Activated T-cell treated with anti-CD3 and anti-CD28 coated beads for 1 hour (primary cell): ENCODE results near the gene TACC2.
A peak's percentile ranks its signal among the peaks of the same experiment; 100 is the strongest.

Experiments used
- DNase-seq: peaks from one replicate; pipeline ENCODE4 v3.0.0-alpha.2; 2020; ENCODE audit warnings: low read depth

TACC2 gene

DNA sequence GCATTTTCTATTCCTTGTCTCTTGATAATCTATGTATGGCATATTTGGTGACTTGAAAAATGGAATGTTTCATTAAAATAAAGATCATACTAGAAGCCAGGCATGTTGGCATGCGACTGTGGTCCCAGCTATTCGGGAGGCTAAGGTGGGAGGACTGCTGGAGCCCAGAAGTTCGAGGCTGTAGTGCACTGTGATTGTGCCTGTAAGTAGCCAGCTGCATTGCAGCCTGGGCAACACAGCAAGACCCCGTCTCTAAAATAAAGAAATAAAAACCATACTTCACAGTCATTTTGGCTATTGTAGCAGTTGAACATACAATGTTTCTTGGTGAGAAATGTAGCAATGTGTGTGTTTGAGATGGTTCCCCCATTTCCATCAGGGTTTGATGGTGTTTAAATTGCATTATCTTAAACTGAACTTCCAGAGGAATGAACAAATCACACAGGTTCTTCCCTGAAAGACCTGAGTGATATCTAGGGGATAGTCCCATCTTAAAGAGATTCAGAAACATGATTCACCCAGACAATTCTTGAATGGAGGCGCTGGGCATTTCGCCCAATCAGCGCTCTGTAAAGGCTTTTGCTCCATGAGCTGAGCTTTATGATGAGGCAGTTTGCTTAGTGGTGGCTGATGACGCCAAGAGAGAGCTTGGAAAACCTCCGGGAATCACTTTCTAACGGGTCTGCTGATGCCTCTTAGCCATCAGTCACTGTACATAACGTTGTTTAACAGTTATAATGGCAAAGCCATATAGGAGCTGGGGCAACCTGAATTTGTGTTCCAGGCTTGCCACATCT lies 262.7 kb downstream of the TACC2 start:
- DNase-seq = no peak

DNA sequence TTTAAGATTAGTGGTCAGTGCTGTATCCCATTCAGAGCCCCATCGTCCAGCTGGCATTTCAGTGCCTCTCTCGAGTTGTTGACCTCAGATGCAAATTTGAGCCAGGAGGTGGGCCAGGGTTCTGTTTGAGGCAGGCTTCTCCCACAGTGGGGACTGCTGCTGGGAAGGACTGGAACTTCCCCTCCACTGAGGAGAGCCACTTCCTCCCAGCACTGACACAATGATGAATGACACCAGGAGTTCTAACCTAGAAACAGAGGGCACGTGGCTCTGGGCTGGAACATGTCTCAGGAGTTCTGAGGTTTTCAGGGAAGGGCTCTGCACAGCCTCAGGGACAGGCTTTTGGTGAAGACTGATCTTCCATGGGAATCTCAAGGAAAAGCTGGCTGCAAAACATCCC lies 263.8 kb downstream of the TACC2 start:
- no peak for DNase-seq

DNA sequence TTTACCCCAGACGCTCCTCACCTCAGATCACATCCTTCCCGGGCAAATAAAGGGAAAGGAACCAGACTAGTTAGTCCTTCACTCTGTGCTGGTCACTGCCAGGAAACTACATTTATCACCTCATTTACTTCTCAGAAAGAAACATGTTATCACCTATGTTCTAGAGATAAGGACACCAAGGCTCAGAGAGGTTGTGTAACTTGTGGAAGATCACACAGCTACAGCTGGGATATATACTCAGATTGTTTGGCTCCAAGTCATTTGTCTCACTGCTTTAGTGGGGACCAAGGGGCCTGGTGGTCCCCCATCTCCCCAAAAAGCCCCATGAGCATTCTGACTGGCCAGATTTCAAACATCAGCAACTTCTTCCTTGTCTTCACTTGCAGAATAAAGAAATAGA lies 264.6 kb downstream of the TACC2 start:
- no peak for DNase-seq

DNA sequence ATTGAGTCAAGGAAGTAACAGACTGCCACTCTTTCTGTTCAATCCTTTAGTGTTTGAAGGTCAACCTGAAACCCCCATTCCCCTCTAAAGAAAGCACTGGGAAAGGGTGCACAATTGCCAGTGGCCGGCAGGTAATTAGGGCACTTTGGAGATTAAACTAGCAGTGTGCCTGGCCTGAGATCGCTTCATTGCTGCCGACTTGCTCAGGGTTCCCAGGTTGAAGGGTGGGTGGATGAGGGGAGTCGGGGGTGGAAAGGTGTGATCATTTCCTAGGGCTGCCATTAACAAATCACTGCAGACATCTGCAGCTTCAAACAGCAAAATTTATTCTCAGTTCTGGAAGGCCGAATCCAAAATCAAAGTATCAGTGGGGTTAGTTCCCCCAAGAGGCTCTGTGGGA lies 265.9 kb downstream of the TACC2 start:
- no peak for DNase-seq

DNA sequence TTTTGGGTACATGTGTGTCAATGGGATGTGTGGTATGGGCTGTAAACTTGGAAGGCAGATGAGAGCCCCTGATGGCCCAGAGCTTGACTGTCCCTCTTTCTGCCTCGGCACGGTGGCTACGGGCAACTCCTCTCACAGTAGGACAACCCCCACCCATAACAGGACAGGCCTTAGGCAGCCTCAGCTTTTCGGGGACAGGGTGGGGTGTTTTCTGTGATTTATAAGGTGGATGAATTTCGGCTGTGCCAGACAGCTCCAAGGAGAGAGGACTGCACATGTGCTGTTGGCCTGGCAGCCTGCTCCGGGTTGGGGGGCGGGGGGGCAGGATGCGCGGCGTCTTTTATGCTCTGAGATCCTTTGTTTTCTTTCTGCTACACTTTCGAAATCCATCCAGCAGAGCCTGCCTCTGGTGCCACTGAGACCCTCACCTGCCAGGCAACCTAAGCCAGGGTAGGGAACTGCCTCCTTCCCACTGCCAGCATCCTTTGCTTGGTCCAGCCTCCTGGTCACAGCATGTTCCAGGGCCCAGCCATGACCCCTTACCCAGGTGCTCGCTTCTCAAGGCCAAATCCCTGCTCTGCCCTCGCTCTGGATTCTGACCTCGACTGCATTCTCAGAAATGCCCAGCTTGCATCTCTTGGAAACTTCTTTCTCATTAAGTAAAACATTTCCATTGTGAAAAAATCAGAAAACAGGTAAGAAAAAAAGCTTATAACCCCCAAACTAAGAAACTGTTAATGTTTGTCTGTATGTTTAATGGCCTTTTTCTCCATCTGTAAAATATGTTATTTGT lies 266.7 kb downstream of the TACC2 start:
- DNase-seq = no peak

DNA sequence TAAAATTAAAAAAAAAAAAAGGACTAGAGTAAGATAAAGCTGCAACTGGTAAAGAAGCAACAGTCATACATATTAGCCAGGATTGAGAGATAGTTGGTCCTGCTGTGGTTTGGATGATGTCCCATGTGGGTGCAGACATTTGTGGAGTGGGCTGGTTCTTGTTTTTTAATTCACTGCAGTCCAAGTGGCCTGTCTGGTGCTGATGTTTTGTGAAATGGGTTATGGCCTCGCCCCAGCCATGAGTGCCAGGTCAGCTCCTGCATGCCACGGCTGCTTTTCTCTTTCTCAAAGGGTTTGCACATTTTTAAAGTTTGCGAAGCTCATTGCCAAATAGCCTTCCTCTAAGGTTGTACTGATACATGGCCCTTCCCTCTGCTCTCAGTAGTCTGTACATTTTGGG lies 268.1 kb downstream of the TACC2 start:
- DNase-seq = no peak

DNA sequence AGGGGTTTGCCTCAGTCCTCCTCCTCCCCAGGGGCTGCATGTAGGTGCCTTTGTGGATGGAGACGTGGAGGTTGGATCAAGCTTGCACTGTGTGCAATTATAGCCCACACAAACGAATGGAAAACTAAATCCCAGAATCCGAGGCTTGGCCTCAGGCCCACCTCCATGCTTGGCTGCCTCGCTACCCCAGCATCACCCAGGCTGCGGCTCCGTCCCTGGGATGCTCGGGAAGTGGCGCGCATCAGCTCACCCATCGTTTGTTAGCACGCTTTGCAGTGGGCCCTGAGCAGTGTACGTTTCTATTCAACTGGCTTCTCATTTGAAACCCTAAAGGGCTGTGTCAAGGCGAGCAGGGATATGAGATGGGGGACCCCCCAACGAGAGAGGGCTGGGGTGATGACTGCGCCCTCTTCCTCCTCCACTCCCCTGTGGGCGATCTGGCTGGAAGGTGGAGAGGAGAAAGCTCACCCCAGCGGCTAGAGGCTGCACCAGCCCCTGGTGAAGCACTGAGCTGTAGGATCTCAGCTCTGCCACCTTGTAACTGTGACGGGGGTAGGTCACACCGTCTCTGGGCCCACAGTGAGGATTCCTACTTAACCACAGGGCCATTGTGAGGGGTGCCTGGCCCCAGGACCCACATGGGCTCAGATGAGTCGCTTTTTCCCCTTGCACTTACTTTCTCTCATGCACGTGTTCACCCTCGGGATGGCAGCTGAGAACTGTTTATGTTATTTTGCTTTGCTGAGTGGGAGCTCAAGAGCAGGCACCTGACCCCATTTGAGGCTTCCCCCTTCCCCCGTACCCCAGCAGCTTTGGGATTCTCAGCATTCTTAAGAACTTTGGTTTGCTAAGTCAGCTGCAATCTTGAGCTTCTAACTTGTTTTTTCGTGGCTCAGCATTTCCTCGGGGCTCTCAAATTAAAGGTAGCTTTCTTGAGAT lies 269.4 kb downstream of the TACC2 start:
- DNase-seq = no peak

DNA sequence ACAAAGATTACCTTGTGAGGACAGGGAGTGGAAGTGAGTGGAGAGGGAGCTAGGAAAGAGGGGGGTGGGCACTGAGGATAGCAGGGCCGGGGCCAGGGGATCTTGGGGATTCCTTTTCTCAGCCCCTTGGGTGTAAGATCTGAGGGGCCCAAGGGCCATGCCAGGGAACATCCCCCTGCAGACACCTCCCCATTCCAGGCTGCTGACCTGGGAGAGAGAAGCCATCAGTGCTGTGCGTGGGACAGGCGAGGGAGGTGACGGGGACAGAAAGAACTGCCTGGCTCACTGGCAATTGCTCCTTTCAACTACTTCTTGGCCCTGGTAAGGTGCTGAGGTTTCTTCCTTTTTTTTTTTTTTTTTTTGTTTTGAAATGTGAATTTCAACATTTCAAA lies 270.1 kb downstream of the TACC2 start:
- no peak for DNase-seq

DNA sequence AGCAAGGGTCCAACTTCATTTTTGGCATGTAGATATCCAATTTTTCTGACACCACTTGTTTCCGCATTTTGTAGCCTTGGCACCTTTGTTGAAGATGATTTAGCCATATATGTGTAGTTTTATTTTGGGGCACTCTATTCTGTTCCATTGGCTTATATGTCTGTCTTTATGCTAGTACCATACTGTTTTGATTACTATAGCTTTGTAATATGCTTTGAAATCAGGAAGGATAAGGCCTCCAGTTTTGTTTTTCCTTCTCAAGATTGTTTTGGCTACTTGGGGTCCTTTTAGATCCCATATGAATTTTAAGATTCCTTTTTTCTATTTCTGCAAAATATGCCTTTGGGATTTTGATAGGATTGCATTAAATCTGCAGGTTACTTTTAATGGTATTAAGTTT lies 272.6 kb downstream of the TACC2 start:
- DNase-seq = no peak

DNA sequence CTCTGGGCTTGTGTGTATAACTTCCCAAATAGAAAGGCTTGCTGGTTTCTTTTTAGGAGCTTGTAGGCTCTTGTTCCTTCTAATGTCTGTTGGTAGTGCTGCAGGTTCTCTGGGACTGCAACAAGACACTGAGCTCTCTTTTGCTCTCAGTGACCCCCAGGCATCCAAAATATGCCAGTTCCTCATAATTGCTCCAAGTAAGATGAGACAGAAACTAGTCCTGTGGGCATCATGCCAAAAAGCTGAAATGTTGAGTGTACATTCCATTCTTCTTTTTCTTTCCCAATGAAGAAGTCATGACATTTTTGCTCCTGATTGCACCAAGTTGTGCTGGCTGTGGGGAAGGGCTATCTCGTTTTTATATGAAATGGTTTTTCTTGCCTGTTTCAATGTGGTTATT lies 275.0 kb downstream of the TACC2 start:
- DNase-seq = no peak

DNA sequence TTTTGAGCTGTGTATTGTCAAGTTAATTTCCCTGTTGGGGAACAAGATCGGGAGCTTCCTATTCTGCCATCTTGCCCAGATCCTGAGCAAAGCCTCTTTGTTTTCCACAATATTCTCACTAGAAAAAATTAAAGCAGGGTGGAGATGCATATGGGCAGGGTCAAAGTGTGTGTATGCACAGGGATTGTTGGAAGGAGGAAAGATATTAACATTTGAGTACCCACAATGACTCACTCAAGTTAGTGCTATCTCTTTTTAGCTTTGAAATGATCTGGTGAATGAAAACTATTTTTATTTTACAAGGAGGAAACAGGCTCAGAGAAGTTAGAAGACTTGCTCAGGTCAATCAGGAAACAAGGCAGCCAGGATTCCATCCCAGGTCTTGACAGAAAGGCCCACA lies 275.5 kb downstream of the TACC2 start:
- DNase-seq = no peak

DNA sequence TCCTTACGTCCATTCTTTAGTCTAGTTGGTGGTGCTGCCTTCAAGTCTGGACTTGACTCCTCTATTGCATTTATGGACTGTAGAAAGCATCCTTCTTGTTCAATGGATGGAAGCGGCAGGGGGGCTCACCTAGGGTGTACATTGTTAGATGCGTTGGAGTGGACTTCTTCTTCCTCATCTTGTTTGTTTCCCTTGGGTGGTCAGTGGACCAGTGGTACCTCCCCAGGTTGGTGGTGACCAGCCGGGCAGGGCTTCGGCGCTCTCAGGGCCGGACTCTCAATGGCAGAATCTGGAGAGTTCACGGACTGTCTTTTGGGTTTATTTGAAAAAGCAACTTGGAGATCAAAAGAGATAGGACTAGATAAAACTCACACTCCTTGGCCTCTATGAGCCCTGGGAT lies 276.0 kb downstream of the TACC2 start:
- DNase-seq = no peak

DNA sequence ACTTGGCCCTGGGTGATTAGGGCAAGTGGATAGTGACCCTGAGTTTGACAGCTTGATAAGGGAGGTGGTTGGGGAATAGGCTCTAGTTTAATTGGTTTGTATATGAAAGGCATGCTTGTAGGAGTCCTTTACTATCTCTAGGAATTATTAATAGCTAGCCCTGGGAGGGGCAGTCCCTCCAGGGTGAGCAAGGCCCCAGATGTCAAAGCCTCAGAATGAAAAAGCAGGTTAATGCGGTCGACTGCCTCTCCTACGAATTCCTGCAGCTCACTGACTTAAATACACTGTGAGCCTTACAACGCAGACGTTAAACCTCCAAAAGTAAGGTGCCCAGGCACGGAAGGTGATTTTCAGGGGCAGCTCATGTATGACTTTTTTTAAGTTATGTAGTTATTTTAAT lies 276.9 kb downstream of the TACC2 start:
- no peak for DNase-seq

DNA sequence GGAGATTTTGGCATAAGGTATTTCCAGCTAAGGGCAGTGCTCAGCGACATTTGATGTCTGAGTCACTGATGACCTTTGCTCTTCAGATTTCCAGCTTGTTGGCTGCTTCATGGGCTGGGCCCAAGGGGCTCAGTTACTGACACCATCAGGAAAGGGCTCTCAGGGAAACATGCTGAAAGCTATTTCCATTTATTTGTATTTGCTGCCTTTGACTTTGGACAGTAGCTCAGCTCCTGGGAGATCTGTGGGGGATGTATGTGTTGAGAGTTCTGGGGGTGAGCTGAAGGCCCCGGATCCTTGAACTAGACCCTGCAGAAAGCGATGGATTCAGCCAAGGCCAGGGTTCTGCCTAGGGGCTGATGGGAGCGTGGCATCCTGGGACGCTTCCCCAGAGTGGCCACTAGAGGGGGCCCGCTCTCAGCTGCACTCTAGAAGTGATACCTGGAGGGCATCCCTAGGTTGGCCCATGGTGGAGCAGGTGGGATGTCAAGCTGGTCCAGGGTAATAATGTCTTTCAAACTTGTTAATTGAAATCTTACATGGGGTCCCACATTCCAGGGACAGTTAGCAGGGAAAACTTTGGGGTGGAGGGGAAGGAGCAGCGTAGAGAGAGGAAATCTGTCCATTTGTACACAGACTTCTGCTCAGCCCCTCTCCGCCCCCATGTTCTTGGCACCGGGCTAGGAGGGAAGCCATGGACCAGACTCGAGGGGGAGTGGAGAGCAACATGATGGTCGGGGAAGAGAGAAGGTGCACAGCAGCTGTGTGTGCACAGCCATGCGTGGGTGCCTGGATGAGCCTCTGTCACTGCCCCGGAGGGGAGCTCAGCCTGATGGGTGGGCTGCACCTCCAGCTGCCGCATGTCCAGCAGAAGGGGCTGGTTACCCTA lies 279.1 kb downstream of the TACC2 start:
- DNase-seq = peak; percentile 34

DNA sequence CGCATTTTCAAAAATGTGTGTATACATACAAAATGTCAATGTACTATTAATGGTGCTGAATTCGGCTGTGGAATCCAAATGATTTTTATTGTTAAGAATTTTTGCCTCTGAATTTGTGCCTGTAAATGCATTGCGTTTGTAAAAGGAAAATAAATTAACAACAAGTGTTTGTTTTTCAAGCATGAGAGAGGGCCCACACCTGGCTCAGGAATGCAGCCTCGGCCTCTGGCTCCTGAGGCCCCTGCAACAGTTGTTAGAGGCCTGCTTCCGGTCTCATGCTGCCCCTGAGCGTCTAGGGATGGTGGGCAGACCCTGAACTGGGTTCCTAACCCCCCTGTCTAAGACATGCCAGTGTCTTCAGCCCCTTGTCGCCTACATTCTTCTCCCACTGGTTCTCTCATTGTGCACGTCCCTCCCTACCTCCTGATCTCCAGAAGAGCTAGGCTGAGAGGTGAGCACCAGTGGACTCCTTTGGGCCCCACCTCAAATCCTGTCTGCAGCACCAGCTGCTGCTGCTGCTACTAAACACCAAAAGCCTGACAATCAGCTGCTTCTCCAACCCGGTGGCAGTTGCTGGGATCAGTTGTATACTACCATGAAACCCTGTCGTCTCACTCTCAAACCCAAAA lies 280.2 kb downstream of the TACC2 start:
- no peak for DNase-seq

DNA sequence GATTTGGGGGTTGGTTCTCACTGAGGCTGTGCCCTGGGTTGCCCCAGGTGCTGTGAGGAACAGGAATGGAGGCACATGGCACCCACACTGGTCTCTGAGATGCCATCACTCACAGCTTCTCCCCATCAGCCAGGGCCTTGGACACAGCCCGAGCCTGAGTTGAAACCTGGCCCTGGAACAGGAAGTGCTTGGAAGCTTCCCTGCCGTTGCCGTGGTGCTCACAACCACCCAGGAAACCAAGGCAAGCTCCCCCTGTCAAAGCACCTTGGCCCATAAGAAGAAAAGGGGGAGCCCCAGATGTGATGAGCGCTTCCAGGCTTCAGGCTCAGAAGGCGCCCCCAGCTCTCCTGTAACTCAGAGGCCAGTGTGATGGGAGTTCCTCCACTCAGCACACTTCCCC lies 282.1 kb downstream of the TACC2 start, which contains the start of gene BTBD16:
Gene BTBD16 (plus strand): TSS at position 221 of the 400 bp plus-strand sequence. CDS start 3,786 bp downstream, outside the sequence.
- DNase-seq = no peak

DNA sequence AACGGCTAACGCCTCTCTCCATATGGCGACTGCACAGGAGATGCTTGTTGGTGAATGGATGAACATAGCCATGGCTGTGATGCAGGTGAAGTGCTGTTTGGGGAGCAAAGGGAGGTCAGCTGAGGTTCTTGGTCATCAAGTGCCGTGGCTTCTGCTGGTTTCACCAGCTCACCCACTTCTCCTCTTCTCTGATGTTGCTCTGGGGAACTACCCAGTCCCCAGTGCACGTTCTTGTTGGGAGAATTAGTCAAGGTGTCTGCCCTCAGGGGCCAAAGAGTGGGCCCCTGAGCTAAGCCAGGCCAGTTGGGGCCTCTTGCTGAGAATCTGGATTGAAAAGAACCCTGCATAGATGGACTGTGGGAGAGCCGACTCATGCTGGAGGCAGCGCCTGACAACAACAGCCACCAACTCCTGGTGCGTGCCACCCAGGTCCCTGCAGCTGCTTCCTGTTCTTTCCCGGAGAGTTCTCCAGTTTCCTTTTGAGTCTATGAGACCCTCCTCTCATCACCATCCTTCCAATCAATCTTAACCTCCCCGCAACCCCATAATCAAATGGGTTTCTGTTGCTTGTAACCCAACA lies 285.1 kb downstream of the TACC2 start:
- DNase-seq = no peak

DNA sequence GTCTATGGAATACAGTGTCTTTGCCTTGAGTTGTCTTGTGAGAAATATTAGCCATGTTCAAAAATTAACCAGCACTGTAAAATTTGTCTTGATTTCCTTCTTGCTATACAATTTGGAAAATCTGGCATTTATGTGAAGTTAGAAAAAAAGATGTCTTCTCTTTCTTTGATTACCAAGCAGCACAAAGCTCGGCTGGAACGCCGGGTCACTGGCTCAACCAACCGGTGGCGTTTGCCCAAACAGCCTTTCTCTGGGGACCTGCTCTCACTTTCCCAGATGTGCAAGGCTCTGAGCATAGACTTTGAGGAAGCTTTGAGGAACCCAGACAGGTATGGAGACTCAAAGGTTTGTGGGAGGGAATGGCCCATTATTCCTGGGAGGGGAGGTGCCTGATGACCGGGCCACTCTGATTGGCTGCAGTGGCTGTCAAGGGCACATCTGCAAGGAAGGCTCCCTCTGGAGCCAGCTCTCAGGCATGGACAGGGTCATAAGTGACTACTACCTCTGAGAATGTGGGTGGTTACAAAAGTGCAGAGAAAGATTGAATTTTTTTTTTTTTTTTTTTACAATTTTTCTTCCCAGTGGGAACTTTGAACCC lies 287.7 kb downstream of the TACC2 start:
- no peak for DNase-seq

DNA sequence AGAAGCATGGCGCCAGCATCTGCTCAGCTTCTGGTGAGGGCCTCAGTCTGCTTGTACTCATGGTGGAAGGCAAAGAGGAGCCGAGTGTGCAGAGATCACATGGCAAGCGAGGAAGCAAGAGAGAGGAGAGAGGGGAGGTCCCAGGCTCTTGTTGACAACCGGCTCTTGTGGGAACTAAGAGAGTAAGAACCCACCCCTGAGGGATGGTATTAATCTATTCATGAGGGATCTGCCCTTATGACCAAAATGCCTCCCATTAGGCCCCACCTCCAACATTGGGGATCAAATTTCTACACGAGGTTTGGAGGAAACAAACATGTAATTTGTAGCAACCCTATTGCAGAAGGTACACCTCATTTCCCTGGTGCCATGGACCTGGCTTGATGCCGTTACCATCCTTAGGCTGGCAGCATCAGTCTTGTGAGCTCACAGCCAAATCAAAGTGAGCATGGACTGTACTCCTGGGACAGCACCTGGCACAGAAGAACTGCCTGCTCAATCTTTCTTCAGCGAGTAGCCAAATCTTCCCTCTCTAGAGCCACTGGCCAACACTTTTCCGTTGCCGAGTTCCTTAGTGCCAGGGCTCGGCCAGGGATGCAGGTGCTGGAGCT lies 288.7 kb downstream of the TACC2 start:
- DNase-seq = no peak

DNA sequence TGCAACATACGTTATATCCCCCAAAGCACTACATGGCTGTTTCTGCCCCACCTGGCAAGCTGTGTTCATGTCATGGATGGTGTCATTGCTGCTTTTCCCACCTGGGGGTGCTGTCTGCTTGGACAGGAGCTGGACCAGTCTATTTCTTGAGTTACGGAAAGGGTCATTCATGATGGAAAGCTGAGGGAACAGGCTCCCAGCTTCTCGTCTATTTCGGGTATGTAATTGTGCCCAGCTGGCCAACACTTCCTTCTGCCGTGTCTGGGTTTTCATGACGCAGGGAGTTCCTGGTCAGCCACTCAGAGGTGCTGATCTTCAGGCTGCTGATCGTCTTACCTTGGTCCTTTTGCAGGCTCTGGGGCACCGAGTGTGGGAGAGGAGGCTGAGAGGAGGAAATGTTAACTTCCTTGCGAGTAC lies 290.8 kb downstream of the TACC2 start:
- DNase-seq = no peak
